Activated CD4-positive, alpha-beta T cell treated with anti-CD3 and anti-CD28 coated beads, Interleukin-2, amount 50 U/mL, for 24 hours (primary cell): Measurements from ENCODE around the gene CHD5.
"Not testable (repeated sequence)": the region's sequence is repeated elsewhere in the genome, so short reads cannot be mapped to it uniquely, and the experiment has no call there.

Experiments used
- DNase-seq, 2 donors: peaks; one replicate each; pipeline ENCODE4 v3.0.0-alpha.2; 2020; ENCODE audit warnings: low read depth in 1 of 2, low spot score in 1 of 2

Gene CHD5

GRCh38 chr1:6180268-6180706 is at the start of gene CHD5:
CHD5 (minus strand) TSS chr1:6180321; CDS start chr1:6180023, 298 bp downstream.
- DNase-seq, result no peak

GRCh38 chr1:6225651-6226050 is 45.5 kb upstream of the CHD5 start:
- no peak for DNase-seq

- DNase-seq, result no peak
Measured at GRCh38 chr1:6224718-6225117, 44.6 kb upstream of the CHD5 start.

- no peak for DNase-seq
Measured at GRCh38 chr1:6223617-6224016, 43.5 kb upstream of the CHD5 start.

- no peak for DNase-seq
Measured at GRCh38 chr1:6222636-6223035, 42.5 kb upstream of the CHD5 start.

GRCh38 chr1:6221210-6221784 is 41.2 kb upstream of the CHD5 start:
- DNase-seq, result no peak

- no peak for DNase-seq
Measured at GRCh38 chr1:6220236-6220635, 40.1 kb upstream of the CHD5 start.

GRCh38 chr1:6219641-6220040 is 39.5 kb upstream of the CHD5 start:
- DNase-seq, result not testable (repeated sequence)

- DNase-seq, result no peak
Measured at GRCh38 chr1:6218375-6219164, 38.4 kb upstream of the CHD5 start.

GRCh38 chr1:6212193-6212959 is 32.3 kb upstream of the CHD5 start:
- DNase-seq, result no peak

GRCh38 chr1:6211731-6212130 is 31.6 kb upstream of the CHD5 start:
- no peak for DNase-seq

GRCh38 chr1:6210591-6211355 is 30.7 kb upstream of the CHD5 start:
- DNase-seq, result no peak

GRCh38 chr1:6209661-6210580 is 29.8 kb upstream of the CHD5 start:
- no peak for DNase-seq

GRCh38 chr1:6208723-6209660 is 28.9 kb upstream of the CHD5 start:
- DNase-seq, result no peak

- DNase-seq, result no peak
Measured at GRCh38 chr1:6207921-6208320, 27.8 kb upstream of the CHD5 start.

GRCh38 chr1:6207075-6207885 is 27.2 kb upstream of the CHD5 start:
- DNase-seq, result no peak

GRCh38 chr1:6206520-6206855 is 26.4 kb upstream of the CHD5 start:
- DNase-seq, result no peak

GRCh38 chr1:6205849-6206519 is 25.9 kb upstream of the CHD5 start, which contains the start of gene RNF207:
RNF207 (plus strand) TSS chr1:6206119; CDS start chr1:6206536, 417 bp downstream.
- DNase-seq, result peak; percentile 46 to 55
